ENCODE measurements around the gene LGR5. TPM values are rescaled to one million over a fixed set of nuclear protein-coding genes. Genes with fewer than 3 reads are reported as not detected.

Gene LGR5
- polyA plus RNA-seq, 1 donor (not counting 4 experiments of a cell fraction or from before 2014, with no cell fraction given), result 0.05 TPM

- no peak overlapping the region for H3K4me3 ChIP-seq (ENCODE audit: control insufficient read depth in 2 of 3, extremely low read depth in 1 of 3, insufficient read depth in 2 of 3, low read depth in 1 of 3, low read length in 3 of 3)
- DNase-seq (ENCODE audit: low read depth, low spot score) (no peak), FAIRE-seq (no peak)
- no peaks in the 10 kb centered on the region for H3K9me3 ChIP-seq (ENCODE audit: control insufficient read depth, low read depth, low read length)
- no peak overlapping the region for H3K27ac ChIP-seq (ENCODE audit: control insufficient read depth, insufficient read depth, low read length)
- H3K79me2 ChIP-seq (ENCODE audit: control insufficient read depth, insufficient read depth, low read length), result no peaks in the 10 kb centered on the region
- no peaks in the 10 kb centered on the region for H3K4me1 ChIP-seq (ENCODE audit: control insufficient read depth, extremely low read depth, insufficient read depth, low read length)
- no peaks in the 10 kb centered on the region for H3K36me3 ChIP-seq (ENCODE audit: control insufficient read depth in 2 of 2, extremely low read depth in 1 of 2, insufficient read depth in 2 of 2, low read length in 2 of 2)
- no peak overlapping the region for H2AFZ ChIP-seq (ENCODE audit: control insufficient read depth, low read length)
- no peak overlapping the region for H3K9ac ChIP-seq (ENCODE audit: control insufficient read depth, extremely low read depth, insufficient read depth, low read length)
- no peak overlapping the region for H3K4me2 ChIP-seq (ENCODE audit: control insufficient read depth, extremely low read depth, insufficient read depth, low read depth, low read length)
- no peaks in the 10 kb centered on the region for H4K20me1 ChIP-seq (ENCODE audit: control insufficient read depth, extremely low read depth, insufficient read depth, low read length)
- no peaks in the 10 kb centered on the region for H3K9me1 ChIP-seq (ENCODE audit: control insufficient read depth, extremely low read depth, insufficient read depth, low read length)
- peaks cover 5% of the 10 kb centered on the region for H3K27me3 ChIP-seq (ENCODE audit: control insufficient read depth, extremely low read depth, insufficient read depth, low read length)
- no peak for TF ChIP-seq EZH2 (IDR thresholded peaks at IDR 0.05; ENCODE audit: low read length)
- TF ChIP-seq CTCF (optimal IDR thresholded peaks at IDR 0.05 in 1 of 3, IDR thresholded peaks at IDR 0.05 in 1 of 3, conservative IDR thresholded peaks at IDR 0.05 in 1 of 3; ENCODE audit: extremely low read depth in 1 of 3, insufficient read depth in 2 of 3, low read length in 3 of 3), result no peak
- dilution Hi-C loops (cut with MboI; ENCODE audit: extremely low pct_ligation_motif_present, low sequenced_read_pairs), result no loop called here
Measured at GRCh38 chr12:71420775-71421406, 18.7 kb upstream of the LGR5 start.

GRCh38 chr12:71425568-71426299 is 13.9 kb upstream of the LGR5 start:
- Histone ChIP-seq H3K36me3 (ENCODE audit: control insufficient read depth in 2 of 2, extremely low read depth in 1 of 2, insufficient read depth in 2 of 2, low read length in 2 of 2) (no peaks in the 10 kb centered on the region), H4K20me1 (ENCODE audit: control insufficient read depth, extremely low read depth, insufficient read depth, low read length) (no peaks in the 10 kb centered on the region), H3K9me1 (ENCODE audit: control insufficient read depth, extremely low read depth, insufficient read depth, low read length) (no peaks in the 10 kb centered on the region), H3K9ac (ENCODE audit: control insufficient read depth, extremely low read depth, insufficient read depth, low read length) (no peak overlapping the region), H3K9me3 (ENCODE audit: control insufficient read depth, low read depth, low read length) (no peaks in the 10 kb centered on the region), H3K27ac (ENCODE audit: control insufficient read depth, insufficient read depth, low read length) (no peak overlapping the region), H3K4me3 (ENCODE audit: control insufficient read depth in 2 of 3, extremely low read depth in 1 of 3, insufficient read depth in 2 of 3, low read depth in 1 of 3, low read length in 3 of 3) (no peak overlapping the region), H2AFZ (ENCODE audit: control insufficient read depth, low read length) (no peak overlapping the region), H3K27me3 (ENCODE audit: control insufficient read depth, extremely low read depth, insufficient read depth, low read length) (peaks cover 8% of the 10 kb centered on the region), H3K79me2 (ENCODE audit: control insufficient read depth, insufficient read depth, low read length) (no peaks in the 10 kb centered on the region), H3K4me2 (ENCODE audit: control insufficient read depth, extremely low read depth, insufficient read depth, low read depth, low read length) (no peak overlapping the region), H3K4me1 (ENCODE audit: control insufficient read depth, extremely low read depth, insufficient read depth, low read length) (no peaks in the 10 kb centered on the region)
- dilution Hi-C loops (cut with MboI; ENCODE audit: extremely low pct_ligation_motif_present, low sequenced_read_pairs), result no loop called here
- FAIRE-seq (no peak), DNase-seq (ENCODE audit: low read depth, low spot score) (no peak)
- TF ChIP-seq EZH2 (IDR thresholded peaks at IDR 0.05; ENCODE audit: low read length) (no peak), CTCF (optimal IDR thresholded peaks at IDR 0.05 in 1 of 3, IDR thresholded peaks at IDR 0.05 in 1 of 3, conservative IDR thresholded peaks at IDR 0.05 in 1 of 3; ENCODE audit: extremely low read depth in 1 of 3, insufficient read depth in 2 of 3, low read length in 3 of 3) (no peak)
